ENCODE measurements around the gene PLN. TPM values are rescaled to one million over a fixed set of nuclear protein-coding genes. Genes with fewer than 3 reads are reported as not detected.

The PLN gene
- total RNA-seq, 1 donor from 2014 or later = not detected

- DNase-seq (ENCODE audit: low read depth) = no peak
- no peak for TF ChIP-seq CTCF (IDR thresholded peaks at IDR 0.05; ENCODE audit: insufficient read depth, low read length, poor library complexity, severe bottlenecking)
- no peak overlapping the region for H3K4me3 ChIP-seq (ENCODE audit: low read depth, low read length)
- no peaks in the 10 kb centered on the region for H3K36me3 ChIP-seq (ENCODE audit: control insufficient read depth, insufficient read depth, low read length)
- no peaks in the 10 kb centered on the region for H3K27me3 ChIP-seq (ENCODE audit: control insufficient read depth, insufficient read depth, low read length)
These were observed 31.7 kb downstream of the PLN start for GRCh38 chr6:118579786-118580185.

DNA sequence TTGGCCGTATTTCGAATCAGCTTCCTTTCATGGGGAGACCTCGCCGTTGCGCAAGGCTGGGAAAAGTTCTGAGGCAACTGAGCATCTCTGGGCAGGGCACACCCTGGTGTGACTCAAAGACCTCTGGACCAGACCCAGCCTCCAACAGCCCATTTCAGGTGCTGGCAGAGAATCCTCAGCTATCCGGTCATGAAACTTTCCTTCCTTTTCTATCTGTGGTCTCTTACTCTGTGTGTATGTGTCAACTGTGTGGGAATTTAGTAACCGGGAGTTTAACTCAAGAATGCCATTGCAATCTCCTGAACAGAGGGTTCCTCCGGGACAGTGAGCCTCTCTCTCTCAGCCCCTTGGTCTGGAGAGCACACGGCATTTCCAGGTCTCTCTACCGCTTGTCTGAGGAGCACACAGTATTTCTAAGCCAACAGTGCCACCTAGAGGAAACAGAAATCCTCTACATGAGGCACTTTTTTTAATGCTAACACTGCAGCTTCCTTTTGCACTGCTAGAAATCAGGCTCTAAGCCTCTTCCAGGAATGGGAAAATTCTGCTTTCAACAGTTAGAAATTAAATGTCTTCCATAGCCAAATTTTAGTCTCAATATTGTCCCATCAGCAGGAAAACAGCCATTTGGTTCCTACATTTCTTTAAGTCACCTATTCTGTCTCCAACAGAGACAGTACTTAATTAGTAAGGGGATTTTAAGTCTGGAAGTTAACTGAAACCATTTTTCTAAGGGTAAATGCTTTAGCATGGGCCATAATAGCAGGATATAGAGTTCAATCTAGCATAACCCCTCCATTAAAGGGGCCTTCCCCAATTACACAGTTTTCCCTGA, 32.7 kb downstream of the PLN start:
- TF ChIP-seq CTCF (IDR thresholded peaks at IDR 0.05; ENCODE audit: insufficient read depth, low read length, poor library complexity, severe bottlenecking) = peak; percentile 55
- no peaks in the 10 kb centered on the region for H3K36me3 ChIP-seq (ENCODE audit: control insufficient read depth, insufficient read depth, low read length)
- H3K27me3 ChIP-seq (ENCODE audit: control insufficient read depth, insufficient read depth, low read length) = no peaks in the 10 kb centered on the region
- DNase-seq (ENCODE audit: low read depth) = peak; percentile 19
- no peak overlapping the region for H3K4me3 ChIP-seq (ENCODE audit: low read depth, low read length)

- Histone ChIP-seq H3K4me3 (ENCODE audit: low read depth, low read length) (no peak overlapping the region), H3K27me3 (ENCODE audit: control insufficient read depth, insufficient read depth, low read length) (no peaks in the 10 kb centered on the region), H3K36me3 (ENCODE audit: control insufficient read depth, insufficient read depth, low read length) (no peaks in the 10 kb centered on the region)
- DNase-seq (ENCODE audit: low read depth) = peak; percentile 9
- no peak for TF ChIP-seq CTCF (IDR thresholded peaks at IDR 0.05; ENCODE audit: insufficient read depth, low read length, poor library complexity, severe bottlenecking)
These were observed 33.4 kb downstream of the PLN start for GRCh38 chr6:118581489-118581959.

DNA sequence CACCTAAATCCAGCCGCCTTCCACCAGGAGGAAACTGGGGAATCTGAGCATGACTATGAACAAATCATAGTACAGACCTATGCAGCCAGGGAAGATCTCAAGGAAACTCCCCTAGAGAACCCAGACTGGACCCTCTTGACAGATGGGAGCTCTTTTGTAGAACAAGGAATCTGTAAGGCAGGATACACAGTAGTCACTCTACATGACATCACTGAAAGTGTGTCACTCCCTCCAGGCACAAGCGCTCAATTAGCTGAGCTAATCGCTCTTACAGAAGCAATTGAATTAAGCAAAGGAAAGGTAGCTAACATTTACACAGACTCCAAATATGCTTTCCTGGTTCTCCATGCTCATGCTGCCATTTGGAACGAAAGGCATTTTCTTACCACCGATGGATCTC, 36.8 kb downstream of the PLN start:
- DNase-seq (ENCODE audit: low read depth) = no peak
- no peaks in the 10 kb centered on the region for H3K27me3 ChIP-seq (ENCODE audit: control insufficient read depth, insufficient read depth, low read length)
- no peak overlapping the region for H3K4me3 ChIP-seq (ENCODE audit: low read depth, low read length)
- TF ChIP-seq CTCF (IDR thresholded peaks at IDR 0.05; ENCODE audit: insufficient read depth, low read length, poor library complexity, severe bottlenecking) = no peak
- H3K36me3 ChIP-seq (ENCODE audit: control insufficient read depth, insufficient read depth, low read length) = no peaks in the 10 kb centered on the region

DNA sequence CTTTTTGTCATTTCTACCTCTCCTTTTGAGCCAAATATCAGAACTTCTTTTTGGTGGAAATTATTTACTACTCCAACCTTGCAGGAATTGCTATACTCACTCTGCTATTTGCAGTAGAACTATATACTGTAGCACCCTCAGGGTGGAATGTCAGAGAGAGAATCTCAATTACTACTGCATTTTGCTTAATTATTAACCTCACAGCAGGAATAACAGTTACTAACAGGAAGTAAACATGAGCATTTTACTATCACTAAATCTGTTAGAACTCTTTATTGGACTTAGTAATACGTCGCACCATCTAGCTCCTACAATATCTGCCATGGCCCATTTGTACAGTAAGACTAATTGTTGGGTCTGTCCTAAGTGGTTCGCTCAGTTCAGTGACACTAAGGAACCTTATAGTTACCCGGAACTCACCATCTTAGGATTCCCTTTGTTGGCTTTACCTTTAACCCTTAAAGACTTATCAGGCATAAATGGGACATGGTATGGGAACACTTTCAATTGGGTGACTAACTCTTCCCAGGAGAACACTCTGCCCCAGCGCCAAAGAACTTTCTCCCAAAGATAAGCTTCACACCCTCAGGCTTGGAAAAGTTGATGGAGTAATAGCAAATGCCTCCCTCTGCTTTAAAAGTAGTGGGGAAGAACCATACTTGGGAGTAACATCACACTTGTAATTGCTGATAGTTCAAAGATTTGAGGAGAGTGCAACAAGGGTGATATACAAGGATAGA, 38.8 kb downstream of the PLN start:
- no peak for TF ChIP-seq CTCF (IDR thresholded peaks at IDR 0.05; ENCODE audit: insufficient read depth, low read length, poor library complexity, severe bottlenecking)
- peak; percentile 10 for DNase-seq (ENCODE audit: low read depth)
- Histone ChIP-seq H3K4me3 (ENCODE audit: low read depth, low read length) (no peak overlapping the region), H3K36me3 (ENCODE audit: control insufficient read depth, insufficient read depth, low read length) (no peaks in the 10 kb centered on the region), H3K27me3 (ENCODE audit: control insufficient read depth, insufficient read depth, low read length) (no peaks in the 10 kb centered on the region)

Measured in kidney epithelial cell (primary cell).